SW480 (cell line): ENCODE data around the gene C9orf50.

ENCODE experiments used
- DNase-seq: peaks from one replicate; pipeline ENCODE4 v3.0.0-alpha.2; 2016; ENCODE audit warnings: low spot score

Gene C9orf50

GRCh38 chr9:129591916-129592315 lies 29.0 kb downstream of the C9orf50 start:
- no peak for DNase-seq

DNA sequence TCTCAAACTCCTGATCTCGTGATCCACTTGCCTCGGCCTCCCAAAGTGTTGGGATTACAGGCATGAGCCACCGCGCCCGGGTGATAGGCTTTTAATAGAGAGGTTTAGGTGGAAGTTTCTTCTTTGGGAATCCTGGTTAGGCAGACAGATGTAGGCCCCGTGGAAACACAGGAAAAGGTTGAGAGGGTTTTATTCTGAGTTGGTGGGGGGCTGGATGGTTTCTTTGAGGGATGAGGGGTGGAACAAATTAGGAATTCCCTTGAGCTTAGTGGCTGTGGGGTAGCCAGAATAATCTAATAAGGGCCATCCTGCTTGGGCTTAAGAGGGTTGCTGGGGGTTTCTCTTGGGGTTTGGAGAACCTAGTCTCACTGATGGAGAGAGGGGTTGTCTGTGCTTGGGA lies 30.4 kb downstream of the C9orf50 start:
- DNase-seq = no peak

DNA sequence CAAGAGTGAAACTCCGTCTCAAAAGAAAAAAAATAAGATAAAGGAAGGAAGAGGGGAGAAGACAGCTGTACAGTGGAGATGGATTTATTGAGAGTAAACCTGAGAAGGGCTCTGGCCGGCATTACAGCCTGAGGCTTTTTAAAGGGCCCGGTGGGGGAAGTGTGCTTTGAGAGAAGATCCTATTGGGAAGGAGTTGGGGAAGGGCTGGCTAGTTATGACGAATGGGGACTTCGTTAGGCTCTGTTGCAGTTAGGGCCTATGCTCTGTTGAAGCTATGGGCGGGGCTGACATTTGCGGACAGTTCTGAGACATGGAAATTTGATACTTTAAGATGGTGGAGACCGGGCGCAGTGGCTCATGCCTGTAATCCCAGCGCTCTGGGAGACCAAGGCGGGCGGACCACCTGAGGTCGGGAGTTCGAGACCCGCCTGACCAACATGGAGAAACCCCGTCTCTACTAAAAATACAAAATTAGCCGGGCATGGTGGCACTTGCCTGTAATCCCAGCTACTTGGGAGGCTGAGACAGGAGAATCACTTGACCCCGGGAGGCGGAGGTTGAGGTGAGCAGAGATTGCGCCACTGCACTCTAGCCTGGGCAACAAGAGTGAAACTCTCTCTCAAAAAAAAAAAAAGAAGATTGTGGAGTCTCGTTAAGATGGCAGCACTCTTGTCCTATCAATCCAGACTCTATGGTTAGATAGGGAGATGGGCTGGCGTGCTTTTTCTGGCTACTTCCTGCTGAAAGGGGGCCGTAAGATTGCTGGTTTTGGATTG lies 33.2 kb downstream of the C9orf50 start:
- DNase-seq = no peak

DNA sequence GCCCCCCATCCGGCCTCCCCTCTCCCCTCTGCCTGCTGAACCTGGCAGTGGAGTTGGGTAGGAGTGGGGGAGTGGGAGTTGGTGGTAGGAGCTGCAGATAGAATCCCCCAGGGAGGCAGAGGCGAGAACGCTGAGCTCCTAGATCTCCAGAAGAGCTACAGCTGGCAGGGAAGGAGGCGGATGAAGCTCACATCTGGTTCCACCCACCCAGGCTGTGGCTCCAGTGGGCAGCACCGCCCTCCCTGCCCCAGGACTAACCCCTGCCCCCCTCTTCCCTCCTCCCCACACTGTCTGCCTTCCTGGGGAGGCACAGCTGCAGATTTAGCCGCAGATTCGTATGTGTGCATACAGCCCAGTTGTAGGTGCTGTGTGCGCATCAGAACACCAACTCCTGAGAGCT lies 34.2 kb downstream of the C9orf50 start:
- DNase-seq = no peak

GRCh38 chr9:129586245-129586644 lies 34.7 kb downstream of the C9orf50 start:
- DNase-seq = no peak

GRCh38 chr9:129585352-129585751 lies 35.5 kb downstream of the C9orf50 start:
- DNase-seq = no peak

DNA sequence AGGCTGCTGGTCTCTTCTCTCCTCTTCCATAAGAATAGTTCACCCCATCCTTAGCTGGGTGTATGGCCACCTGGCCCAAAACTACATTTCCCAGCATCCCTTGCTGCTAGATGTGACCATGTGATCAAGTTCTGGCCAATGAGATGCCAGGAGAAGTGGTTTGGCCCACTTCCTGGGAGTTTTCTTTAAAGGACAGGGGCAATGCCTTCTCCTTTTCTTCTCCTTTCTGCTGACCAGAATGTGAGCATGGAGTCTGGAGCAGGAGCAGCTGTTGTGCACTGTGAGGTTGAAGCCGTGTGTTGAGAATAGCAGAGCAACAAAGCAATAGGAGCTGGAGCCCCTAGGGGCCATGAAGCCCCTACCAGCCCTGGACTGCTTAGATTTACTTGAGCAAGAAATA lies 36.8 kb downstream of the C9orf50 start:
- DNase-seq = peak; percentile 65

- DNase-seq = no peak
Measured at GRCh38 chr9:129583308-129584038, 37.4 kb downstream of the C9orf50 start.

DNA sequence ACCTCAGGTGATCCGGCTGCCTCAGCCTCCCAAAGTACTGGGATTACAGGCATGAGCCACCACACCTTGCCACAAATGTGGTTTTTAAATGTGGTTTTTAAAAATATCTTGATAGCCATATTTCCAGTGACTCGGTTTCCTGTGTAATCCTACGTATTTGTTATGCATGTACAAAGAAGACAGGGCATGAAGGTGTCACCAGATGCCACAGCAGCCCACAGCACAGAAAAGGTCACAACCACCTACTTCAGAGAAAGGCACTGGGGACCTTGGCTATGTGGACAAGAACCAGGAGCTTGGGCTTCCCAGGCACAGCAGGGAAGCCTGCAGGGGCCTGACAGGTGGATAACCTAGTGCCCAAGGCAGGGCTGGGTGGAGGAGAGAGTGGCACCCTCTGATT lies 38.0 kb downstream of the C9orf50 start:
- DNase-seq = no peak

DNA sequence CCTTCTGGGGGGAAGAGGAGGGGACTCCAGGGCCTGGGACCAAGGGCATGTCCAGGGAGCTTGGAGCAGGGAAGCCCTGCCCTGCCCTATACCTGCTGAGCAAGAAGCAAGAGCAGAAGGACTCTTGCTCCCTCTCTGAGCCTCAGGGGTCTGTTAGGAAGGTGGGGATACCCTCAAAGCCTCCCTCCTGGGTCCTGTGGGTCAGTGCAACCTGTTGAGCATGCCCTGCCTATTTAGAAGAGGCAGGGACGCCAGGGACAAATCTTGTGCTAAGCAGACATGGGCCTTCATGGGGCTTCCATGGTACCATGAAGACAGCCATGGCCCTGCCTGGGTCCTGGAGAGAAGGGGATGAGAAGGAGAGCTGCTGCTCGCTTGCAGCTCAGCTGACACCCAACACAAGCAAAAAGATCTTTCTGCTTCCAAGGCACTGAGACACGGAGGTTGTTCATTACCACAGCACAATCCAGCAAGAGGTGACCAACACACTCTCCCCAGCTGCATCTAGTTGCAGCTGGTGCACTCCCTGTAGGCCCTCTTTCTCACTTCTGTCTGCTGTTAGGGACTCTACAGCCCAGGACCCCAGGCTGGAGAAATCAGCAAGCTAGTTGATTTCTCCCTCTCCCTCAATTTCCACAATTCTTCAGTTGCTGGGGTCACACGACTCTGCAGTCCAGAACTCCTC lies 39.3 kb downstream of the C9orf50 start:
- no peak for DNase-seq

GRCh38 chr9:129580211-129580915 lies 40.5 kb downstream of the C9orf50 start:
- peak; percentile 90 for DNase-seq

GRCh38 chr9:129579294-129579693 lies 41.6 kb downstream of the C9orf50 start:
- no peak for DNase-seq

GRCh38 chr9:129576546-129577543 lies 44.1 kb downstream of the C9orf50 start:
- peak; percentile 56 for DNase-seq

DNA sequence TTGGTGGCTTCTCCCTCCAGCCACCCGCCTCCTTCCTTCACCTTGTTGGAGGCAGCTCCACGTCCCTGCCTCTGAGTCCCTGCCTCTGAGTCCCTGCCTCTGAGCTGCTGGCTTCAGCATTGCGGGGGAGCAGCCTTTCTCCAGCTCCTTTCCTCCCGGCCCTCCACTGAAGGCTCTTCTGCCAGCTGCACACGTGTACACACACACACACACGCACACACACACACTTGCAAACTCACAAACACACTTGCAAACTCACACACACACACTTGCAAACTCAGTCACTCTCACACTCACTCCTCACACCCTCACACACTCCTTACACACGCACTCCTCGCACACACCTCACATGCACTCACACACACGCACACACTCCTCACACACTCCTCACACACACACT lies 45.1 kb downstream of the C9orf50 start:
- no peak for DNase-seq

- DNase-seq = no peak
Measured at GRCh38 chr9:129574911-129575585, 45.9 kb downstream of the C9orf50 start.

DNA sequence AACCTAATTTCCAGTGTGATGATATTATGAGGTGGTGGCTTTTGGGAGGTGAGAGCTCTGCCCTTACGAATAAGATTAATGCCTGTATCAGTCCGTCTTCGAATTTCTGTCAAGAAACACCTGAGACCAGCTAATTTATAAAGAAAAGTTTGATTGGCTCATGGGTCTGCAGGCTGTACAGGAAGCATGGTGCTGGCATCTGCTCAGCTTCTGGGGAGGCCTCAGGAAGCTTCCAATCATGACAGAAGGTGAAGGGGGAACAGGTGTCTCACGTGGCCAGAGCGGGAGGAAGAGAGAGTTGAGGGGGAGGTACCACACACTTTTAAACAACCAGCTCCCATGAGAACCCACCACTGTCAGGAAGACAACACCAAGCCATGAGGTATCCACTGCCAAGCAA lies 46.9 kb downstream of the C9orf50 start:
- DNase-seq = no peak

DNA sequence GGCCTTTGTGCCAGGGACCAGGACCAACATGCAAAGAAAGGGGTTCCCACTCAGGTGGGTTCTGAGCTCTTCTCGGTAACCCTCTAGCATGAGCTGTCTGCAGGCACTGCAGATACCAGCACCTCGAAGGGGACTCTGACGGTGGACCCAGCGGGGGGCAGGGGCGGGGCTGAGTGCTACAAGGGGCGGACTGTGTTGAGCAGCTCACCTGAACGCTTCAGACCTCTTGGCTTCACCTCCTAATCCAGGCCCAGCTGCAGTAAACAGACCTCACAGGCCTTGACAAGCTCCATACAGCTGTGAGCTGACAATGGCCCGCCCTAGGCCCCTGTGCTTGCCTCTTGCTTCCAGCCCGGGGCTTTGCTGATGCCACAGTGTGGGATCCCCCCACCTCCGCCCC lies 48.4 kb downstream of the C9orf50 start:
- no peak for DNase-seq

GRCh38 chr9:129572052-129572425 lies 48.9 kb downstream of the C9orf50 start:
- DNase-seq = no peak

DNA sequence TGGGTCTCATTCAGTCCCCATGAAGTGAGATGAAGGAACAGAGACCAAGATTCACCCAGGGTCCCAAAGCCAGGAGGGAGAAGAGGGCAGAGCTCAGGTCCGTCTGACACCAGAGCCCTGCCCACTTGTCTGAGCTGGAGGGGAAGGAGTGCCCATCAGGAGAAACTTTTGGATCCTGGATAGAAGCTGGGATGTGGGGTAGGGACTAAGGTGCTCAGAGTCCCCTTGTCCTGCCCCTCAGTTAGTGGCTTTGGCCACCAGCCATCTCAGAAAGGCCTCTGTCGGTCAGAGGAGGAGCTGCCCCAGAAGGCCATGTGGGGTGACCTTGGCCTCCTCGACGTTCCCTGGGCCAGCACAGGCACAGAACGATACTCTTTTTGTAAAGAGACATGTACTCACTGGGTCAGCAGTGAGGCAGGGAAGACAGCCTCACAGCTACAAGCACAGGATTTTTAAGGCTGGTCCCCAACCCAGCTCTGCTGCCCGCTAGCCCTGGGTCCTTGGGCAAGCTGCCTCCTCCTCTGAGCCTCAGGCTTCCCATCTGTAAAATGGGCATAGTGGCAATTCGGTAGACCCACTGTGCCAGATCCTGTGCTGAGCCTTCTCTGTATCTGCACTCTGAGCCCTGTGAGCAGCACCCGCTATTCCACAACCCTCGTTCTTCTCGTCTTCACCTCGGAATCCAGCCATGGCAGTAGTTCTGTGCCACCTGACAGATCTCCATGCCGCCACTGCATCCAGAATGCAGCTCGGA lies 49.4 kb downstream of the C9orf50 start:
- DNase-seq = no peak
